ENCODE measurements around the gene NFATC3.

GRCh38 chr16:68079626-68080344 is 5.4 kb upstream of the NFATC3 start:
- TF ChIP-seq, protein P1, sequence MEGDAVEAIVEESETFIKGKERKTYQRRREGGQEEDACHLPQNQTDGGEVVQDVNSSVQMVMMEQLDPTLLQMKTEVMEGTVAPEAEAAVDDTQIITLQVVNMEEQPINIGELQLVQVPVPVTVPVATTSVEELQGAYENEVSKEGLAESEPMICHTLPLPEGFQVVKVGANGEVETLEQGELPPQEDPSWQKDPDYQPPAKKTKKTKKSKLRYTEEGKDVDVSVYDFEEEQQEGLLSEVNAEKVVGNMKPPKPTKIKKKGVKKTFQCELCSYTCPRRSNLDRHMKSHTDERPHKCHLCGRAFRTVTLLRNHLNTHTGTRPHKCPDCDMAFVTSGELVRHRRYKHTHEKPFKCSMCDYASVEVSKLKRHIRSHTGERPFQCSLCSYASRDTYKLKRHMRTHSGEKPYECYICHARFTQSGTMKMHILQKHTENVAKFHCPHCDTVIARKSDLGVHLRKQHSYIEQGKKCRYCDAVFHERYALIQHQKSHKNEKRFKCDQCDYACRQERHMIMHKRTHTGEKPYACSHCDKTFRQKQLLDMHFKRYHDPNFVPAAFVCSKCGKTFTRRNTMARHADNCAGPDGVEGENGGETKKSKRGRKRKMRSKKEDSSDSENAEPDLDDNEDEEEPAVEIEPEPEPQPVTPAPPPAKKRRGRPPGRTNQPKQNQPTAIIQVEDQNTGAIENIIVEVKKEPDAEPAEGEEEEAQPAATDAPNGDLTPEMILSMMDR (IDR thresholded peaks at IDR 0.05): no peak
- TF ChIP-seq EZH2 (IDR thresholded peaks at IDR 0.05; ENCODE audit: borderline replicate concordance, insufficient read depth, low read depth, low read length, poor library complexity, severe bottlenecking): no peak

All from B cell (primary cell).